H1 (cell line): ENCODE results near the gene PLEKHA1. TPM values are rescaled to one million over a fixed set of nuclear protein-coding genes. Genes with fewer than 3 reads are reported as not detected.

ENCODE experiments used
- CEBPB ChIP-seq: IDR thresholded peaks from 2 replicates; pipeline ENCODE4 v1.6.1; 2012; ENCODE audit warnings: low read depth, low read length
- EGR1 ChIP-seq: IDR thresholded peaks from 2 replicates; pipeline ENCODE4 v1.6.1; 2011; ENCODE audit warnings: low read depth, low read length, borderline replicate concordance
- EP300 ChIP-seq, 2 experiments: IDR thresholded peaks; 1 replicate in 1 of 2; 2 replicates in 1 of 2; pipeline ENCODE4 v1.6.1; 2011 to 2012; ENCODE audit warnings: low read depth in 2 of 2, low read length in 2 of 2, mild to moderate bottlenecking in 2 of 2, borderline replicate concordance in 1 of 2, inconsistent platforms in 1 of 2, moderate library complexity in 1 of 2
- KDM1A ChIP-seq: fragments of 200-600, 300-600 bp; sonication (generic); IDR thresholded peaks from 2 replicates; pipeline ENCODE4 v1.7.1; 2016; ENCODE audit warnings: mild to moderate bottlenecking, low read length, borderline replicate concordance
- NANOG ChIP-seq: IDR thresholded peaks from 2 replicates; pipeline ENCODE4 v1.6.1; 2011; ENCODE audit warnings: low read length, low read depth, mild to moderate bottlenecking, inconsistent platforms; ENCODE audit not compliant: insufficient read depth, poor library complexity, severe bottlenecking
- polyA plus RNA-seq, 7 experiments: library from polyadenylated mRNA; depleted of rRNA in 3 of 7; stranded (reverse) in 5 of 7; unstranded in 2 of 7; fragments of >200 nt in 5 of 7; fragments of 200-250 nt in 2 of 7; gene quantifications; 1 replicate in 5 of 7; 2 replicates in 1 of 7; 4 replicates in 1 of 7; pipeline versions ENCODE4 v1.2.1 to v1.2.3, GENCODE V29; 2011 to 2013; ENCODE audit warnings: missing spikeins in 2 of 7, mixed read lengths in 2 of 7
- total RNA-seq: library from RNA; stranded (reverse); fragmentation: NEBNext Ultra II Directional; extraction: Animal tissue kit (Norgen Biotek cat#: 25700); gene quantifications from 2 replicates; pipeline ENCODE4 v1.2.1, GENCODE V29; 2021
- TF ChIP-seq, protein P1 (sequence below): IDR thresholded peaks from 2 replicates; pipeline ENCODE4 v1.6.1; 2012; ENCODE audit warnings: inconsistent platforms

The PLEKHA1 gene
- total and polyA plus RNA-seq, 2 of the 8 experiments (the other 6 are each of a cell fraction or from before 2014, with no cell fraction given), result 15.6 to 39.7 TPM

GRCh38 chr10:122422266-122422989 is 47.9 kb downstream of the PLEKHA1 start (continued):
- TF ChIP-seq EP300 (IDR thresholded peaks at IDR 0.05; ENCODE audit: borderline replicate concordance in 1 of 2, low read depth in 2 of 2, low read length in 2 of 2) (no peak), EGR1 (no peak), NANOG (no peak), CEBPB (no peak), KDM1A (no peak)
- TF ChIP-seq, protein P1, sequence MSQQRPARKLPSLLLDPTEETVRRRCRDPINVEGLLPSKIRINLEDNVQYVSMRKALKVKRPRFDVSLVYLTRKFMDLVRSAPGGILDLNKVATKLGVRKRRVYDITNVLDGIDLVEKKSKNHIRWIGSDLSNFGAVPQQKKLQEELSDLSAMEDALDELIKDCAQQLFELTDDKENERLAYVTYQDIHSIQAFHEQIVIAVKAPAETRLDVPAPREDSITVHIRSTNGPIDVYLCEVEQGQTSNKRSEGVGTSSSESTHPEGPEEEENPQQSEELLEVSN, result no peak
